HCT116 (cell line): ENCODE data around the gene GFOD1. TPM values are rescaled to one million over a fixed set of nuclear protein-coding genes. Genes with fewer than 3 reads are reported as not detected.

ENCODE experiments used
- ATAC-seq: fragments of 200-7000 bp; cut with Tn5 transposase; 2 replicates; pipeline ENCODE4 v1.9.1; 2020; ENCODE audit warnings: mild to moderate bottlenecking, moderate library complexity
- BruUV-seq: library from RNA; stranded (reverse); fragments of 400-500 nt; replicated peaks from 2 replicates; lab custom pipeline; 2021; lab: Mats Ljungman, UMichigan
- CTCF ChIA-PET: fragments of 300-600 bp; sonication (Branson Sonifier 250); formaldehyde crosslinking; loops from one replicate; lab custom pipeline; 2021; ENCODE audit warnings: antibody characterized with exemption; lab: Charles Lee
- POLR2A ChIA-PET: fragments of 300-600, 350-600 bp; sonication (Branson Sonifier 250); formaldehyde crosslinking; loops from one replicate; lab custom pipeline; 2021; ENCODE audit warnings: antibody characterized with exemption; lab: Charles Lee
- RAD21 ChIA-PET, 2 experiments: fragments of 300-600 bp; sonication (Branson Sonifier 250); formaldehyde crosslinking; loops; one replicate each; lab custom pipeline; 2023; ENCODE audit warnings: low total read pairs in 2 of 2; ENCODE audit not compliant: uncharacterized antibody in 2 of 2, unreplicated experiment in 2 of 2, low non-redundant PET in 1 of 2; lab: Charles Lee
- DNase-seq: peaks from one replicate; pipeline ENCODE4 v3.0.0-alpha.2; 2010; ENCODE audit warnings: low read depth, low spot score
- H2AFZ ChIP-seq: fragments of 200-600 bp; shearing (Covaris generic), sonication (generic); 2 replicates; pipeline ENCODE4 v1.6.1; 2017; ENCODE audit warnings: low read depth, mixed run types, mixed read lengths, antibody characterized with exemption, low read length; ENCODE audit not compliant: poor library complexity, severe bottlenecking
- H3K27ac ChIP-seq: 2 replicates; pipeline ENCODE4 v1.5.1; 2012; ENCODE audit warnings: low read depth, low read length
- H3K27me3 ChIP-seq: fragments of 200-600 bp; sonication (generic); 2 replicates; pipeline ENCODE4 v1.6.1; 2016; ENCODE audit warnings: mixed run types, low read length, mixed read lengths; ENCODE audit not compliant: insufficient read depth
- H3K36me3 ChIP-seq, 2 experiments: fragments of 200-500 bp in 1 of 2; fragments of 200-600 bp in 1 of 2; sonication (Bioruptor generic) in 1 of 2; sonication (generic) in 1 of 2; 2 replicates each; pipeline versions ENCODE4 v1.5.1 to v1.6.1; 2014 to 2016; ENCODE audit warnings: low read length in 2 of 2, inconsistent platforms in 1 of 2, mixed read lengths in 1 of 2, mixed run types in 1 of 2; ENCODE audit not compliant: insufficient read depth in 2 of 2, control insufficient read depth in 1 of 2
- H3K4me1 ChIP-seq, 2 experiments: fragments of 200-600 bp in 1 of 2; sonication (generic) in 1 of 2; 2 replicates each; pipeline versions ENCODE4 v1.5.1 to v1.6.1; 2012 to 2017; ENCODE audit warnings: low read length in 2 of 2, inconsistent platforms in 1 of 2, mild to moderate bottlenecking in 1 of 2, mixed read lengths in 1 of 2, mixed run types in 1 of 2, moderate library complexity in 1 of 2; ENCODE audit not compliant: insufficient read depth in 2 of 2, control insufficient read depth in 1 of 2
- H3K4me2 ChIP-seq: fragments of 200-600 bp; sonication (generic); 2 replicates; pipeline ENCODE4 v1.6.1; 2017; ENCODE audit warnings: mixed run types, low read length, mixed read lengths
- H3K4me3 ChIP-seq, 2 experiments: fragments of 200-600 bp in 1 of 2; sonication (generic) in 1 of 2; replicated peaks in 1 of 2; 2 replicates each; pipeline ENCODE4 v1.5.1; 2011 to 2016; ENCODE audit warnings: low read length in 2 of 2, control low read depth in 1 of 2, low read depth in 1 of 2, mild to moderate bottlenecking in 1 of 2, mixed read lengths in 1 of 2, mixed run types in 1 of 2
- H3K79me2 ChIP-seq: fragments of 200-600 bp; sonication (generic); 2 replicates; pipeline ENCODE4 v1.6.1; 2017; ENCODE audit warnings: mild to moderate bottlenecking, mixed run types, low read length, moderate library complexity, mixed read lengths; ENCODE audit not compliant: insufficient read depth
- H3K9ac ChIP-seq: fragments of 200-600 bp; sonication (generic); 2 replicates; pipeline ENCODE4 v1.6.1; 2016; ENCODE audit warnings: low read length, mixed read lengths
- H3K9me2 ChIP-seq: fragments of 200-600 bp; sonication (generic), shearing (Covaris generic); 2 replicates; pipeline ENCODE4 v1.6.1; 2017; ENCODE audit warnings: mixed run types, mild to moderate bottlenecking, moderate library complexity; ENCODE audit not compliant: insufficient read depth
- H3K9me3 ChIP-seq, 2 experiments: fragments of 200-500 bp in 1 of 2; fragments of 200-600 bp in 1 of 2; sonication (Bioruptor generic) in 1 of 2; sonication (generic) in 1 of 2; 2 replicates each; pipeline ENCODE4 v1.6.1; 2014 to 2017; ENCODE audit warnings: low read length in 2 of 2, mixed read lengths in 2 of 2, inconsistent platforms in 1 of 2, low read depth in 1 of 2, mild to moderate bottlenecking in 1 of 2, mixed run types in 1 of 2, moderate library complexity in 1 of 2; ENCODE audit not compliant: control insufficient read depth in 1 of 2, insufficient read depth in 1 of 2
- H4K20me1 ChIP-seq: fragments of 200-600 bp; sonication (generic), shearing (Covaris generic); 2 replicates; pipeline ENCODE4 v1.6.1; 2017; ENCODE audit warnings: mixed run types, mild to moderate bottlenecking, moderate library complexity; ENCODE audit not compliant: insufficient read depth
- CBX3 ChIP-seq: IDR thresholded peaks from 2 replicates; pipeline ENCODE4 v1.6.1; 2012; ENCODE audit warnings: low read depth
- ELF1 ChIP-seq: IDR thresholded peaks from 2 replicates; pipeline ENCODE4 v1.6.1; 2012; ENCODE audit warnings: low read depth, borderline replicate concordance
- EZH2 ChIP-seq: fragments of 200-600 bp; sonication (generic); IDR thresholded peaks from 2 replicates; pipeline ENCODE4 v1.6.1; 2017; ENCODE audit warnings: antibody characterized with exemption, mixed run types
- FOSL1 ChIP-seq: IDR thresholded peaks from 2 replicates; pipeline ENCODE4 v1.6.1; 2012; ENCODE audit warnings: low read depth
- POLR2A ChIP-seq: IDR thresholded peaks from 2 replicates; pipeline ENCODE4 v1.7.0; 2011; ENCODE audit warnings: borderline replicate concordance; ENCODE audit not compliant: insufficient read depth, insufficient read length; ENCODE audit errors: extremely low read depth
- POLR2AphosphoS5 ChIP-seq: IDR thresholded peaks from 2 replicates; pipeline ENCODE4 v1.6.1; 2011; ENCODE audit warnings: mild to moderate bottlenecking, low read depth, low read length, moderate library complexity
- SP1 ChIP-seq: IDR thresholded peaks from 2 replicates; pipeline ENCODE4 v1.6.1; 2012; ENCODE audit warnings: low read depth
- TCF7L2 ChIP-seq: IDR thresholded peaks from 2 replicates; pipeline ENCODE4 v1.7.0; 2011; ENCODE audit warnings: borderline replicate concordance, inconsistent platforms; ENCODE audit not compliant: insufficient read depth, insufficient read length; ENCODE audit errors: extremely low read depth
- ZNF274 ChIP-seq: fragments of 200-500 bp; sonication (Bioruptor generic); IDR thresholded peaks from 2 replicates; pipeline ENCODE4 v1.6.1; 2014; ENCODE audit warnings: mild to moderate bottlenecking, low read depth, low read length, inconsistent platforms
- intact Hi-C: fragments of 100-400 bp; cut with micrococcal nuclease; formaldehyde crosslinking; loops from 2 replicates; pipeline ENCODE4 v1.10.0; 2022
- total RNA-seq: library from RNA; stranded (reverse); gene quantifications from one replicate; pipeline ENCODE4 v1.2.1, GENCODE V29; 2021; ENCODE audit not compliant: unreplicated experiment
- TF ChIP-seq, protein P1 (sequence below): IDR thresholded peaks from 2 replicates; pipeline ENCODE4 v1.6.1; 2011; ENCODE audit warnings: mild to moderate bottlenecking, low read length, moderate library complexity; ENCODE audit not compliant: insufficient replicate concordance; ENCODE audit errors: extremely low read depth
- TF ChIP-seq, protein P2 (sequence below): IDR thresholded peaks from 2 replicates; pipeline ENCODE4 v1.6.1; 2012; ENCODE audit warnings: low read depth

The GFOD1 gene
- total RNA-seq, 1 experiment from 2014 or later, result 3.8 TPM

DNA sequence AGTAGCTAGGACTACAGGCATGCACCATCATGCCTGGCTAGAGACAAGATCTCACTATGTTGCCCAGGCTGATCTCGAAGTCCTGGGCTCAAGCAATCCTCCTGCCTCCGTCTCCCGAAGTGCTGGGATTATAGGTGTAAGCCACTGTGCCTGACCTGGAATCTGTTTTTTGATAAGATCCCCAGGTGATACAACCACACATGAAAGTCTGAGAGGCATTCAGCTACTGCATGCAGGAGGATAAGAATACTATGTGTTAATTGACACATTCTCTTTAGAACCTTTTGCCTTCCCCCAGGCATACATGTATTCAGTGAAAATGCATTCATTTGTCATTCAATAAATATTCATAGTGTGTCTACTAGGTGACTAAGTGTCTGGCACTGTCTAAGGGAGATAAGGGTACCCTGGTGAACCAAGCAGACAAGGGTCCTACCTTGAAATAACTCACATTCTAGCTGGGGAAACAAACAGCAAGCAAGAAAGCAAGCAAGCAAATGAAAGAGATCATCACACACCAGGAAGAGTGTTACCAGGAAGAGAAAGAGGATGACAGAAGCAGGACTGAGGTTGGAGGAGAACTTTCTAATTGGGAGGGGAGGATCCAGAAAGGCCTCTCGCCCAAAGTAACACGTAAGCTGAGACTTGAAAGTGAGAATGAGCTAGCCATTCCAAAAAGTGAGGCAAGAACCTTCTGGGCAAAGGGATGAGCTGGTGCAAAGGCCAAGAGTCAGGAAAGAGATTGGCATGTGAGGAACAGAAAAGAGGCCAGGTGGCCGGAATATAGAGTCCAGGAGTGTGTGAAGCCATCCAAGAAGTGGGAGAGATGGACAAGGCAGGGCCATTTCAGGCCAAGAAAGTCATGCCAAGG lies 6.5 kb downstream of the GFOD1 start:
- POLR2A ChIA-PET, result no interaction called here
- Histone ChIP-seq H3K27ac (no peak overlapping the region), H3K4me2 (no peak overlapping the region), H4K20me1 (no peaks in the 10 kb centered on the region)
- TF ChIP-seq ZNF274 (no peak), EZH2 (no peak), POLR2AphosphoS5 (no peak), SP1 (no peak)
- TF ChIP-seq, protein P1, sequence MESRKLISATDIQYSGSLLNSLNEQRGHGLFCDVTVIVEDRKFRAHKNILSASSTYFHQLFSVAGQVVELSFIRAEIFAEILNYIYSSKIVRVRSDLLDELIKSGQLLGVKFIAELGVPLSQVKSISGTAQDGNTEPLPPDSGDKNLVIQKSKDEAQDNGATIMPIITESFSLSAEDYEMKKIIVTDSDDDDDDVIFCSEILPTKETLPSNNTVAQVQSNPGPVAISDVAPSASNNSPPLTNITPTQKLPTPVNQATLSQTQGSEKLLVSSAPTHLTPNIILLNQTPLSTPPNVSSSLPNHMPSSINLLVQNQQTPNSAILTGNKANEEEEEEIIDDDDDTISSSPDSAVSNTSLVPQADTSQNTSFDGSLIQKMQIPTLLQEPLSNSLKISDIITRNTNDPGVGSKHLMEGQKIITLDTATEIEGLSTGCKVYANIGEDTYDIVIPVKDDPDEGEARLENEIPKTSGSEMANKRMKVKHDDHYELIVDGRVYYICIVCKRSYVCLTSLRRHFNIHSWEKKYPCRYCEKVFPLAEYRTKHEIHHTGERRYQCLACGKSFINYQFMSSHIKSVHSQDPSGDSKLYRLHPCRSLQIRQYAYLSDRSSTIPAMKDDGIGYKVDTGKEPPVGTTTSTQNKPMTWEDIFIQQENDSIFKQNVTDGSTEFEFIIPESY, result no peak
- TF ChIP-seq, all 23 proteins: peak for 0
- Histone ChIP-seq H3K9me2 (no peaks in the 10 kb centered on the region), H3K9me3 (no peaks in the 10 kb centered on the region), H3K27me3 (no peaks in the 10 kb centered on the region), H3K36me3 (no peaks in the 10 kb centered on the region), H3K9ac (no peak overlapping the region), H3K79me2 (no peaks in the 10 kb centered on the region; the same call in 1 of the 2 replicates), H2AFZ (no peak overlapping the region), H3K4me1 (peaks cover 9 to 29% of the 10 kb centered on the region in 2 experiments; a peak in 3 of 4 replicates), H3K4me3 (no peak overlapping the region)
- no TSS peak for BruUV-seq
- ChIA-PET CTCF (no interaction called here), RAD21 (no interaction called here)
- ATAC-seq (no peak), DNase-seq (no peak)
- intact Hi-C loops, result no loop called here

DNA sequence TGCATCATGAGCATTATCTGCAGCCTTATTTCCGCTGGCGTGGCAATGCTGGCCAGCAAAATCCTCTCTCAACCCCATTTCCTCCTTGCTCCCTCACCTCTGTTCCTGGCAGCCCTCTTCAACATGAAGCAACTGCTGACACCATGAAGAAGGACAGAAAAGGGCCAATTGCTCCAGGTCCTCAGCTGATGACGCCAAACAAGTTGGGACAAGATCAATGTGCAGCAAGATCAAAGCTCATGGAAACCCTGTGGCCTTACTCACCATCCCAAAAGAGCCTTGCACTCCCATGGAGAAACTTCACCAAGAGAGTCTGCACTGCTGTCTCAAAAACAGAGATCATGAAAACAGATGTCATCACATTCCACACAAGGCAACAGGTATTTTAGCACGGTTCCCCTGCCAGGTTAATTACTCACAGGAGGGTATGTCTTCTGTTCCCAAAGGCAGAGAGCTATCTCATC lies 7.4 kb downstream of the GFOD1 start:
- no peaks in the 10 kb centered on the region; the same call in 1 of the 2 replicates for H3K79me2 ChIP-seq
- no peak overlapping the region for H3K4me3 ChIP-seq
- TF ChIP-seq, protein P2, sequence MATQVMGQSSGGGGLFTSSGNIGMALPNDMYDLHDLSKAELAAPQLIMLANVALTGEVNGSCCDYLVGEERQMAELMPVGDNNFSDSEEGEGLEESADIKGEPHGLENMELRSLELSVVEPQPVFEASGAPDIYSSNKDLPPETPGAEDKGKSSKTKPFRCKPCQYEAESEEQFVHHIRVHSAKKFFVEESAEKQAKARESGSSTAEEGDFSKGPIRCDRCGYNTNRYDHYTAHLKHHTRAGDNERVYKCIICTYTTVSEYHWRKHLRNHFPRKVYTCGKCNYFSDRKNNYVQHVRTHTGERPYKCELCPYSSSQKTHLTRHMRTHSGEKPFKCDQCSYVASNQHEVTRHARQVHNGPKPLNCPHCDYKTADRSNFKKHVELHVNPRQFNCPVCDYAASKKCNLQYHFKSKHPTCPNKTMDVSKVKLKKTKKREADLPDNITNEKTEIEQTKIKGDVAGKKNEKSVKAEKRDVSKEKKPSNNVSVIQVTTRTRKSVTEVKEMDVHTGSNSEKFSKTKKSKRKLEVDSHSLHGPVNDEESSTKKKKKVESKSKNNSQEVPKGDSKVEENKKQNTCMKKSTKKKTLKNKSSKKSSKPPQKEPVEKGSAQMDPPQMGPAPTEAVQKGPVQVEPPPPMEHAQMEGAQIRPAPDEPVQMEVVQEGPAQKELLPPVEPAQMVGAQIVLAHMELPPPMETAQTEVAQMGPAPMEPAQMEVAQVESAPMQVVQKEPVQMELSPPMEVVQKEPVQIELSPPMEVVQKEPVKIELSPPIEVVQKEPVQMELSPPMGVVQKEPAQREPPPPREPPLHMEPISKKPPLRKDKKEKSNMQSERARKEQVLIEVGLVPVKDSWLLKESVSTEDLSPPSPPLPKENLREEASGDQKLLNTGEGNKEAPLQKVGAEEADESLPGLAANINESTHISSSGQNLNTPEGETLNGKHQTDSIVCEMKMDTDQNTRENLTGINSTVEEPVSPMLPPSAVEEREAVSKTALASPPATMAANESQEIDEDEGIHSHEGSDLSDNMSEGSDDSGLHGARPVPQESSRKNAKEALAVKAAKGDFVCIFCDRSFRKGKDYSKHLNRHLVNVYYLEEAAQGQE, result no peak
- TF ChIP-seq CBX3, result no peak
- no peak for TF ChIP-seq FOSL1
- no peak for TF ChIP-seq TCF7L2
- no peak for TF ChIP-seq POLR2A
- no peak for TF ChIP-seq ELF1
- H3K27me3 ChIP-seq, result no peaks in the 10 kb centered on the region
- intact Hi-C loops, result no loop called here
- RAD21 ChIA-PET, result no interaction called here
- POLR2A ChIA-PET, result no interaction called here
- no peak for ATAC-seq
- H3K9me2 ChIP-seq, result no peaks in the 10 kb centered on the region
- no peaks in the 10 kb centered on the region for H4K20me1 ChIP-seq
- H2AFZ ChIP-seq, result no peak overlapping the region
- H3K4me2 ChIP-seq, result no peak overlapping the region
- no TSS peak for BruUV-seq
- no peaks in the 10 kb centered on the region for H3K36me3 ChIP-seq
- H3K27ac ChIP-seq, result no peak overlapping the region
- peaks cover 4 to 23% of the 10 kb centered on the region in 2 experiments; a peak in 3 of 4 replicates for H3K4me1 ChIP-seq
- no peak for DNase-seq
- CTCF ChIA-PET, result no interaction called here
- H3K9ac ChIP-seq, result no peak overlapping the region
- H3K9me3 ChIP-seq, result no peaks in the 10 kb centered on the region
